ENCODE measurements around the gene SYT1.

Gene SYT1

DNA sequence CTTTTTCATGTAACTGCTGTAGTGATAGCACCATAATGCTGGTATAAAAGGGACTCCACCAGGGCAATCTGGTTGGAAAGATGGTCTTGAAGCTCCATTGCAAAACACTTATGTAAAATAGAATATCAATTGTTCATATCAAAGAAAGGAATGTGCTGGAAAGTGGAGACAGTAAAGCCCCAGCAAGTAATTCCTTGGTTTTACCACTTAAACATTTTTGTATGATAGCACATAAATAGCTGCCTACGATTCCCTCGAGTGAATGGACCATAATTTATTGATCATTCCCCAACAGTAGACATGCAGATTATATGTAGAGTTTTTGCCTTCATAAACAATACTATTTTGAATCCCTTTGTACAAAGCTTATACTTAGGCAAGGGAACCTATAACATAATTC lies 550.7 kb downstream of the SYT1 start:
- no peak for TF ChIP-seq CTCF (IDR thresholded peaks at IDR 0.05)

GRCh38 chr12:79415746-79416435 lies 551.3 kb downstream of the SYT1 start:
- Histone ChIP-seq H3K27ac (peak overlapping the region; percentile 69), H3K4me3 (ENCODE audit: low read depth, low read length) (peak overlapping the region; percentile 31)

More for the DNA sequence above, 550.7 kb downstream of the SYT1 start:
- Histone ChIP-seq H3K4me2 (ENCODE audit: low read length) (peak overlapping the region; percentile 50), H3K27me3 (ENCODE audit: control insufficient read depth, insufficient read depth, low read length) (no peaks in the 10 kb centered on the region), H2AFZ (peak overlapping the region; percentile 47), H3K4me3 (ENCODE audit: low read depth, low read length) (peak overlapping the region; percentile 31), H3K9me3 (ENCODE audit: control insufficient read depth, low read length) (no peaks in the 10 kb centered on the region), H3K9ac (no peak overlapping the region), H3K36me3 (ENCODE audit: control insufficient read depth, insufficient read depth, low read length) (no peaks in the 10 kb centered on the region), H3K4me1 (peaks cover 50% of the 10 kb centered on the region), H3K79me2 (no peaks in the 10 kb centered on the region), H3K27ac (peak overlapping the region; percentile 69)

GRCh38 chr12:79420146-79420618 lies 555.6 kb downstream of the SYT1 start:
- no peak overlapping the region for H3K9ac ChIP-seq
- H3K4me2 ChIP-seq (ENCODE audit: low read length): peak overlapping the region; percentile 37
- peak overlapping the region; percentile 22 for H3K4me3 ChIP-seq (ENCODE audit: low read depth, low read length)
- H3K27ac ChIP-seq: peak overlapping the region; percentile 92
- H3K36me3 ChIP-seq (ENCODE audit: control insufficient read depth, insufficient read depth, low read length): no peaks in the 10 kb centered on the region
- H3K4me1 ChIP-seq: peaks cover 70% of the 10 kb centered on the region
- H2AFZ ChIP-seq: peak overlapping the region; percentile 69
- no peaks in the 10 kb centered on the region for H3K9me3 ChIP-seq (ENCODE audit: control insufficient read depth, low read length)
- no peaks in the 10 kb centered on the region for H3K27me3 ChIP-seq (ENCODE audit: control insufficient read depth, insufficient read depth, low read length)
- H3K79me2 ChIP-seq: no peaks in the 10 kb centered on the region
- TF ChIP-seq CTCF (IDR thresholded peaks at IDR 0.05): peak; percentile 71

More at GRCh38 chr12:79415746-79416435, 551.3 kb downstream of the SYT1 start:
- Histone ChIP-seq H3K36me3 (ENCODE audit: control insufficient read depth, insufficient read depth, low read length) (no peaks in the 10 kb centered on the region), H3K9ac (no peak overlapping the region), H3K4me1 (peaks cover 55% of the 10 kb centered on the region), H3K4me2 (ENCODE audit: low read length) (peak overlapping the region; percentile 50), H3K27me3 (ENCODE audit: control insufficient read depth, insufficient read depth, low read length) (no peaks in the 10 kb centered on the region), H3K9me3 (ENCODE audit: control insufficient read depth, low read length) (no peaks in the 10 kb centered on the region), H2AFZ (peak overlapping the region; percentile 47), H3K79me2 (no peaks in the 10 kb centered on the region)
- no peak for TF ChIP-seq CTCF (IDR thresholded peaks at IDR 0.05)

GRCh38 chr12:79421236-79421740 lies 556.7 kb downstream of the SYT1 start:
- H3K9ac ChIP-seq: no peak overlapping the region
- no peak overlapping the region for H3K4me3 ChIP-seq (ENCODE audit: low read depth, low read length)
- no peaks in the 10 kb centered on the region for H3K9me3 ChIP-seq (ENCODE audit: control insufficient read depth, low read length)
- peak overlapping the region; percentile 92 for H3K27ac ChIP-seq
- H3K4me1 ChIP-seq: peaks cover 65% of the 10 kb centered on the region
- peak overlapping the region; percentile 14 for H3K4me2 ChIP-seq (ENCODE audit: low read length)
- H3K27me3 ChIP-seq (ENCODE audit: control insufficient read depth, insufficient read depth, low read length): no peaks in the 10 kb centered on the region
- no peaks in the 10 kb centered on the region for H3K79me2 ChIP-seq
- TF ChIP-seq CTCF (IDR thresholded peaks at IDR 0.05): no peak
- no peaks in the 10 kb centered on the region for H3K36me3 ChIP-seq (ENCODE audit: control insufficient read depth, insufficient read depth, low read length)
- H2AFZ ChIP-seq: no peak overlapping the region

All from parathyroid adenoma (tissue), 2 donors.